ENCODE measurements around the gene EFCAB12. TPM values are rescaled to one million over a fixed set of nuclear protein-coding genes. Genes with fewer than 3 reads are reported as not detected.

EFCAB12 gene
- total RNA-seq, 1 experiment from 2014 or later: 0.54 TPM

DNA sequence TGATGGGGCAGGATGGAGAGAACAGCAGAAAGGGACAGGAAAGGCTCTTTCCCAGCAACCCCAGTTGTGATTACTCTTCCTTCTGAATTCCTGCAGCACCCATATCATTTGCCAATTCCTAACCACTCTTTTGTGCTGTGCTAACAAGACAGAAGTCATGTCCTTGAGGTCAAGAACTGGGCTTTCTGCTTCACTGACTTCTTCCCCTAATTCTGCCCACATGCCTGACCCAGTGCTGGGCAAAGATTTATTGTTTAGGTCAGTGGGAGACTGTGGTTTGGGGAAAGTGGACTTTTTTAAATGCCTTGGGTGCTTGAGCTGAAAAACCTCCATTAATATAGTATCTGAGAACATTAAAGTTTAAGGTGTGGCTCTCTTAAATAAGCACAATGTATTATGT is 4.2 kb upstream of the EFCAB12 start:
- no peak for ATAC-seq
- no TSS peak for BruUV-seq (replicated peaks)
- no peaks in the 10 kb centered on the region for H3K27me3 ChIP-seq (ENCODE audit: control insufficient read depth, insufficient read depth, low read length)
- intact Hi-C loops (cut with micrococcal nuclease; ENCODE audit: unreplicated experiment) (no loop called here), in situ Hi-C loops (cut with HindIII; ENCODE audit: low pct_unique_long_range_greater_than_20kb, low sequenced_read_pairs) (no loop called here)
- H3K36me3 ChIP-seq (ENCODE audit: control insufficient read depth, insufficient read depth, low read length): peaks cover 51% of the 10 kb centered on the region
- peaks cover 17% of the 10 kb centered on the region for H3K4me1 ChIP-seq (ENCODE audit: control insufficient read depth, insufficient read depth, low read length)
- no peak overlapping the region for H3K27ac ChIP-seq (ENCODE audit: low read length)
- ChIA-PET POLR2A (no interaction called here), CTCF (no interaction called here)
- no peak for DNase-seq (ENCODE audit: low read depth, low spot score)
- TF ChIP-seq SIN3A (IDR thresholded peaks at IDR 0.05; ENCODE audit: borderline replicate concordance, insufficient read depth, low read depth, low read length): no peak
- TF ChIP-seq POLR2AphosphoS5 (IDR thresholded peaks at IDR 0.05; ENCODE audit: low read depth, low read length): no peak
- TF ChIP-seq TCF7L2 (IDR thresholded peaks at IDR 0.05; ENCODE audit: low read depth, low read length): no peak
- TF ChIP-seq, protein P1, sequence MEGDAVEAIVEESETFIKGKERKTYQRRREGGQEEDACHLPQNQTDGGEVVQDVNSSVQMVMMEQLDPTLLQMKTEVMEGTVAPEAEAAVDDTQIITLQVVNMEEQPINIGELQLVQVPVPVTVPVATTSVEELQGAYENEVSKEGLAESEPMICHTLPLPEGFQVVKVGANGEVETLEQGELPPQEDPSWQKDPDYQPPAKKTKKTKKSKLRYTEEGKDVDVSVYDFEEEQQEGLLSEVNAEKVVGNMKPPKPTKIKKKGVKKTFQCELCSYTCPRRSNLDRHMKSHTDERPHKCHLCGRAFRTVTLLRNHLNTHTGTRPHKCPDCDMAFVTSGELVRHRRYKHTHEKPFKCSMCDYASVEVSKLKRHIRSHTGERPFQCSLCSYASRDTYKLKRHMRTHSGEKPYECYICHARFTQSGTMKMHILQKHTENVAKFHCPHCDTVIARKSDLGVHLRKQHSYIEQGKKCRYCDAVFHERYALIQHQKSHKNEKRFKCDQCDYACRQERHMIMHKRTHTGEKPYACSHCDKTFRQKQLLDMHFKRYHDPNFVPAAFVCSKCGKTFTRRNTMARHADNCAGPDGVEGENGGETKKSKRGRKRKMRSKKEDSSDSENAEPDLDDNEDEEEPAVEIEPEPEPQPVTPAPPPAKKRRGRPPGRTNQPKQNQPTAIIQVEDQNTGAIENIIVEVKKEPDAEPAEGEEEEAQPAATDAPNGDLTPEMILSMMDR (IDR thresholded peaks at IDR 0.05): no peak
- TF ChIP-seq, protein P2, sequence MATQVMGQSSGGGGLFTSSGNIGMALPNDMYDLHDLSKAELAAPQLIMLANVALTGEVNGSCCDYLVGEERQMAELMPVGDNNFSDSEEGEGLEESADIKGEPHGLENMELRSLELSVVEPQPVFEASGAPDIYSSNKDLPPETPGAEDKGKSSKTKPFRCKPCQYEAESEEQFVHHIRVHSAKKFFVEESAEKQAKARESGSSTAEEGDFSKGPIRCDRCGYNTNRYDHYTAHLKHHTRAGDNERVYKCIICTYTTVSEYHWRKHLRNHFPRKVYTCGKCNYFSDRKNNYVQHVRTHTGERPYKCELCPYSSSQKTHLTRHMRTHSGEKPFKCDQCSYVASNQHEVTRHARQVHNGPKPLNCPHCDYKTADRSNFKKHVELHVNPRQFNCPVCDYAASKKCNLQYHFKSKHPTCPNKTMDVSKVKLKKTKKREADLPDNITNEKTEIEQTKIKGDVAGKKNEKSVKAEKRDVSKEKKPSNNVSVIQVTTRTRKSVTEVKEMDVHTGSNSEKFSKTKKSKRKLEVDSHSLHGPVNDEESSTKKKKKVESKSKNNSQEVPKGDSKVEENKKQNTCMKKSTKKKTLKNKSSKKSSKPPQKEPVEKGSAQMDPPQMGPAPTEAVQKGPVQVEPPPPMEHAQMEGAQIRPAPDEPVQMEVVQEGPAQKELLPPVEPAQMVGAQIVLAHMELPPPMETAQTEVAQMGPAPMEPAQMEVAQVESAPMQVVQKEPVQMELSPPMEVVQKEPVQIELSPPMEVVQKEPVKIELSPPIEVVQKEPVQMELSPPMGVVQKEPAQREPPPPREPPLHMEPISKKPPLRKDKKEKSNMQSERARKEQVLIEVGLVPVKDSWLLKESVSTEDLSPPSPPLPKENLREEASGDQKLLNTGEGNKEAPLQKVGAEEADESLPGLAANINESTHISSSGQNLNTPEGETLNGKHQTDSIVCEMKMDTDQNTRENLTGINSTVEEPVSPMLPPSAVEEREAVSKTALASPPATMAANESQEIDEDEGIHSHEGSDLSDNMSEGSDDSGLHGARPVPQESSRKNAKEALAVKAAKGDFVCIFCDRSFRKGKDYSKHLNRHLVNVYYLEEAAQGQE (IDR thresholded peaks at IDR 0.05; ENCODE audit: insufficient read depth in 1 of 2, low read depth in 2 of 2, low read length in 1 of 2): no peak
- H3K9me3 ChIP-seq (ENCODE audit: control insufficient read depth, insufficient read depth, low read depth, low read length): no peaks in the 10 kb centered on the region
- H3K4me3 ChIP-seq (ENCODE audit: low read depth in 2 of 2, low read length in 2 of 2): no peak overlapping the region

DNA sequence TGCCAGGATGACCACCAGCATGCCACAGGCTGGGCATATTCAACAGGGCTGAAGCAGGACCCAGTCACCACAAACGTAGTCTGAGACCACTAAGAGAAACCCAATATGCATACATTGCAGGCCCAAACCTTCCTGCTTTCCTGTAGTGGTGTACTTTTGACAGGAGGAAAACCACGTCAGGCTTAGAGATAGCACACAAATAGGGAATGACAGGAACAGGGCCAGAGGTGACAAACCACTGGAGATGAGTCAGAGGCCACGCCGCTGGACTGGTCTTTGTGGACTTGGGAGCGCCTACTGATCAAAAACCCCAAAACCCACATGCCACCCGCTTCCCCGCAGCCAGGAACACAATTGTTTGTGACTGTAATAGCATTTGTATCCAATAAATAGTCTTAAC is 3.6 kb upstream of the EFCAB12 start:
- ChIA-PET POLR2A (no interaction called here), CTCF (no interaction called here)
- Histone ChIP-seq H3K9me3 (ENCODE audit: control insufficient read depth, insufficient read depth, low read depth, low read length) (no peaks in the 10 kb centered on the region), H3K36me3 (ENCODE audit: control insufficient read depth, insufficient read depth, low read length) (peaks cover 45% of the 10 kb centered on the region), H3K4me3 (ENCODE audit: low read depth in 2 of 2, low read length in 2 of 2) (no peak overlapping the region), H3K27me3 (ENCODE audit: control insufficient read depth, insufficient read depth, low read length) (no peaks in the 10 kb centered on the region), H3K4me1 (ENCODE audit: control insufficient read depth, insufficient read depth, low read length) (peaks cover 14% of the 10 kb centered on the region), H3K27ac (ENCODE audit: low read length) (no peak overlapping the region)
- ATAC-seq (no peak), DNase-seq (ENCODE audit: low read depth, low spot score) (no peak)
- TF ChIP-seq SIN3A (IDR thresholded peaks at IDR 0.05; ENCODE audit: borderline replicate concordance, insufficient read depth, low read depth, low read length): no peak
- TF ChIP-seq POLR2AphosphoS5 (IDR thresholded peaks at IDR 0.05; ENCODE audit: low read depth, low read length): no peak
- TF ChIP-seq, protein P2 (IDR thresholded peaks at IDR 0.05; ENCODE audit: insufficient read depth in 1 of 2, low read depth in 2 of 2, low read length in 1 of 2): no peak
- TF ChIP-seq, protein P1 (IDR thresholded peaks at IDR 0.05): no peak
- TF ChIP-seq TCF7L2 (IDR thresholded peaks at IDR 0.05; ENCODE audit: low read depth, low read length): no peak
- BruUV-seq (replicated peaks): no TSS peak
- in situ Hi-C loops (cut with HindIII; ENCODE audit: low pct_unique_long_range_greater_than_20kb, low sequenced_read_pairs): no loop called here
- intact Hi-C loops (cut with micrococcal nuclease; ENCODE audit: unreplicated experiment): no loop called here

Data from Panc1 (cell line).